Psoas muscle (tissue), 8 donors: ENCODE measurements around the gene ANXA1. TPM values are rescaled to one million over a fixed set of nuclear protein-coding genes. Genes with fewer than 3 reads are reported as not detected.

Experiments used
- ATAC-seq, 4 donors: fragments of 200-7000 bp; cut with Tn5 transposase; one replicate each; pipeline ENCODE4 v1.9.1; 2020; ENCODE audit warnings: moderate library complexity in 3 of 4, mild to moderate bottlenecking in 2 of 4
- DNase-seq, 2 donors: peaks; one replicate each; pipeline ENCODE4 v3.0.0-alpha.2; 2020
- H3K27ac ChIP-seq: fragments of 200-600 bp; one replicate; pipeline ENCODE4 v1.8.0; 2022
- H3K27me3 ChIP-seq, 3 donors: fragments of 200-600 bp in 1 of 3; one replicate each; pipeline versions ENCODE4 v1.6.1 to v1.8.0; 2013 to 2022; ENCODE audit warnings: low read length in 2 of 3, mild to moderate bottlenecking in 2 of 3, moderate library complexity in 1 of 3; ENCODE audit not compliant: insufficient read depth in 3 of 3
- H3K36me3 ChIP-seq, 2 donors: fragments of 200-600 bp in 1 of 2; one replicate each; pipeline versions ENCODE4 v1.6.1 to v1.8.0; 2013 to 2022; ENCODE audit warnings: low read depth in 1 of 2, mild to moderate bottlenecking in 1 of 2, moderate library complexity in 1 of 2; ENCODE audit not compliant: insufficient read depth in 1 of 2
- H3K4me1 ChIP-seq: fragments of 200-600 bp; one replicate; pipeline ENCODE4 v1.8.0; 2022
- H3K4me3 ChIP-seq: fragments of 200-600 bp; one replicate; pipeline ENCODE4 v1.8.0; 2022; ENCODE audit warnings: mild to moderate bottlenecking
- H3K9me3 ChIP-seq: fragments of 200-600 bp; one replicate; pipeline ENCODE4 v1.8.0; 2022
- CTCF ChIP-seq: fragments of 200-600 bp; IDR thresholded peaks from one replicate; pipeline ENCODE4 v1.8.0; 2022; ENCODE audit warnings: antibody characterized with exemption
- WGBS, 3 donors: extraction: QIAGEN DNeasy Blood & Tissue Kit; methylation state at CpG; one replicate each; pipeline versions ENCODE4 v1.1.6 to v1.1.7; 2013; 5-methylcytosine and 5-hydroxymethylcytosine counted together
- intact Hi-C, 2 donors: fragments of 100-400 bp; cut with DNase I; formaldehyde crosslinking; loops; one replicate each; pipeline versions ENCODE4 v1.11.0 to v1.14.2; 2022
- polyA plus RNA-seq, 3 donors: library from polyadenylated mRNA; stranded (reverse); fragments of 200-250 nt; gene quantifications; one replicate each; pipeline ENCODE4 v1.2.3, GENCODE V29; 2013
- total RNA-seq, 4 donors: library from RNA; stranded (reverse); fragmentation: NEBNext Ultra II Directional in 2 of 4; extraction: Animal tissue kit (Norgen Biotek cat#: 25700) in 2 of 4; gene quantifications; one replicate each; pipeline versions ENCODE4 v1.2.1 to v1.2.4, GENCODE V29; 2021 to 2023
- donor health status: healthy with polysubstance abuse.
- donor health status: DM: no; HTN: no; CAD: no; lungs with moderate emphysema.
- donor health status: Bipolar disorder and iron deficiency.
- donor health status: healthy.
- donor health status: DM: yes; HTN: yes; CAD: no.
- donor health status: DM: no; HTN: no; CAD: no.
- donor health status: DM: no; HTN: no; CAD: no.
- donor health status: DM: yes; HTN: yes; CAD: no.

ANXA1 gene
- total and polyA plus RNA-seq, 7 donors: 20.7 to 60.8 (median 25.8) TPM

- Histone ChIP-seq H3K4me3 (peak overlapping the region; percentile 65), H3K27ac (no peak overlapping the region), H3K9me3 (no peaks in the 10 kb centered on the region), H3K4me1 (peaks cover 3% of the 10 kb centered on the region), H3K27me3 (no peaks in the 10 kb centered on the region), H3K36me3 (peaks cover 0 to 13% of the 10 kb centered on the region in 2 donors)
- no peak for DNase-seq
- 51 to 62% (median 54%) methylated on average over 3 of the region's 3 CpGs for WGBS, 3 donors
- no peak for ATAC-seq
- intact Hi-C loops: no loop called here
- no peak for TF ChIP-seq CTCF
Measured at GRCh38 chr9:73155377-73155776, 3.7 kb downstream of the ANXA1 start.

- H3K27me3 ChIP-seq: no peaks in the 10 kb centered on the region
- no peak overlapping the region for H3K27ac ChIP-seq
- 68 to 75% (median 72%) methylated on average over 4 of the region's 4 CpGs for WGBS, 3 donors
- intact Hi-C loops: no loop called here
- H3K4me1 ChIP-seq: no peaks in the 10 kb centered on the region
- H3K36me3 ChIP-seq: peaks cover 0 to 21% of the 10 kb centered on the region in 2 donors
- H3K9me3 ChIP-seq: no peaks in the 10 kb centered on the region
- DNase-seq: no peak
- no peak for ATAC-seq
- no peak overlapping the region for H3K4me3 ChIP-seq
- no peak for TF ChIP-seq CTCF
Measured at GRCh38 chr9:73155968-73156864, 4.6 kb downstream of the ANXA1 start.

GRCh38 chr9:73156865-73157187 lies 5.2 kb downstream of the ANXA1 start:
- no peaks in the 10 kb centered on the region for H3K9me3 ChIP-seq
- no peak overlapping the region for H3K4me3 ChIP-seq
- H3K36me3 ChIP-seq: peaks cover 0 to 27% of the 10 kb centered on the region in 2 donors
- no peaks in the 10 kb centered on the region for H3K4me1 ChIP-seq
- no peak overlapping the region for H3K27ac ChIP-seq
- no peak for ATAC-seq
- TF ChIP-seq CTCF: no peak
- no peaks in the 10 kb centered on the region for H3K27me3 ChIP-seq
- intact Hi-C loops: no loop called here
- DNase-seq: no peak

- DNase-seq (no peak), ATAC-seq (no peak)
- intact Hi-C loops: no loop called here
- Histone ChIP-seq H3K27me3 (no peaks in the 10 kb centered on the region), H3K9me3 (no peaks in the 10 kb centered on the region), H3K4me3 (no peak overlapping the region), H3K36me3 (peaks cover 0 to 37% of the 10 kb centered on the region in 2 donors), H3K4me1 (no peaks in the 10 kb centered on the region), H3K27ac (no peak overlapping the region)
- no peak for TF ChIP-seq CTCF
- 79 to 87% (median 85%) methylated on average over 2 of the region's 2 CpGs for WGBS, 3 donors
Measured at GRCh38 chr9:73157811-73158210, 6.1 kb downstream of the ANXA1 start.

GRCh38 chr9:73158723-73159122 lies 7.1 kb downstream of the ANXA1 start:
- peaks cover 0 to 46% of the 10 kb centered on the region in 2 donors for H3K36me3 ChIP-seq
- WGBS, 3 donors: 86 to 92% (median 90%) methylated on average over 6 of the region's 6 CpGs
- intact Hi-C loops: no loop called here

More at GRCh38 chr9:73158723-73159122, 7.1 kb downstream of the ANXA1 start:
- Histone ChIP-seq H3K4me3 (no peak overlapping the region), H3K9me3 (no peaks in the 10 kb centered on the region), H3K4me1 (no peaks in the 10 kb centered on the region), H3K27me3 (no peaks in the 10 kb centered on the region), H3K27ac (no peak overlapping the region)
- ATAC-seq: no peak
- TF ChIP-seq CTCF: no peak
- DNase-seq: no peak
